Peyer's patch (tissue), 4 donors: ENCODE measurements around the gene PPA2. TPM values are rescaled to one million over a fixed set of nuclear protein-coding genes. Genes with fewer than 3 reads are reported as not detected.

Experiments
- DNase-seq, 3 donors: peaks; one replicate each; pipeline ENCODE4 v3.0.0-alpha.2; 2017 to 2019
- H3K27ac ChIP-seq, 4 donors: fragments of 200-600 bp; sonication (generic); one replicate each; pipeline ENCODE4 v1.5.1; 2016 to 2019
- H3K27me3 ChIP-seq, 2 donors: fragments of 200-600 bp; sonication (generic); one replicate each; pipeline ENCODE4 v1.5.1; 2019
- H3K36me3 ChIP-seq, 3 donors: fragments of 200-600 bp; sonication (generic); one replicate each; pipeline ENCODE4 v1.5.1; 2016 to 2019
- H3K4me1 ChIP-seq, 4 donors: fragments of 200-600 bp; sonication (generic); one replicate each; pipeline ENCODE4 v1.5.1; 2016 to 2019
- H3K4me3 ChIP-seq, 4 donors: fragments of 200-600 bp; sonication (generic); 1 replicate in 3 of 4; 2 replicates in 1 of 4; pipeline ENCODE4 v1.5.1; 2016 to 2019; ENCODE audit warnings: mild to moderate bottlenecking in 1 of 4
- H3K9me3 ChIP-seq, 4 donors: fragments of 200-600 bp; sonication (generic); one replicate each; pipeline ENCODE4 v1.5.1; 2016 to 2019; ENCODE audit warnings: mild to moderate bottlenecking in 1 of 4
- POLR2A ChIP-seq, 2 donors: fragments of 450-650 bp; IDR thresholded peaks; one replicate each; pipeline ENCODE4 v1.5.1; 2017; ENCODE audit warnings: antibody characterized with exemption in 2 of 2, mild to moderate bottlenecking in 2 of 2, moderate library complexity in 2 of 2
- total RNA-seq, 4 donors: library from RNA; depleted of rRNA; stranded (reverse); fragments of >200 nt; gene quantifications; one replicate each; pipeline ENCODE4 v1.1.0, GENCODE V29; 2016
- TF ChIP-seq, protein P1 (sequence below), 6 experiments: fragments of 450-650 bp in 4 of 6; fragments of 200-600 bp in 2 of 6; sonication (generic) in 1 of 6; IDR thresholded peaks; one replicate each; pipeline ENCODE4 v1.5.1; 2017 to 2019; ENCODE audit warnings: antibody characterized with exemption in 6 of 6, mild to moderate bottlenecking in 3 of 6, moderate library complexity in 1 of 6

PPA2 gene
- total RNA-seq, 4 donors from 2014 or later, result 58.4 to 140 (median 104) TPM

DNA sequence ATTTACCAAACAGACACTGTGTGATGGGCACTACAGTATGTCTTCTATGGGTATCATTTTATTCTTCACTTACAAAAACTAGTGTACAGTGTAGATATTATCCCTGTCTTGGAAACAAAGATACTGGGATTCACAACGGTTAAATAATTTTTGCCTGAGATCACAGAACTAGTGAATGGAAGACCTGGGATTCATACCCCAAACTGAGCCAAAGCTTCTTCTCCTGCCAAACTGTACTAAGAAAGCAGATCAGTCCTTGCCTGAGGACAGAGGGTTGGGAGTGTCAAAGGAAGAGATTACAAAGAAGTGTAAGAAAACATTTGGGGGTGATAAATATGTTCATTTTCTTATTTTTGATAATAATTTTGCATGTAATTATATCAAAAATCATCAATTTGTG is 43.1 kb downstream of the PPA2 start:
- Histone ChIP-seq H3K27ac (no peak overlapping the region), H3K4me3 (no peak overlapping the region), H3K4me1 (no peaks in the 10 kb centered on the region), H3K9me3 (no peaks in the 10 kb centered on the region), H3K36me3 (peaks cover 0 to 47% (median 0%) of the 10 kb centered on the region in 3 donors), H3K27me3 (no peaks in the 10 kb centered on the region)
- no peak for DNase-seq
- TF ChIP-seq POLR2A (IDR thresholded peaks at IDR 0.05), result no peak
- TF ChIP-seq, protein P1, sequence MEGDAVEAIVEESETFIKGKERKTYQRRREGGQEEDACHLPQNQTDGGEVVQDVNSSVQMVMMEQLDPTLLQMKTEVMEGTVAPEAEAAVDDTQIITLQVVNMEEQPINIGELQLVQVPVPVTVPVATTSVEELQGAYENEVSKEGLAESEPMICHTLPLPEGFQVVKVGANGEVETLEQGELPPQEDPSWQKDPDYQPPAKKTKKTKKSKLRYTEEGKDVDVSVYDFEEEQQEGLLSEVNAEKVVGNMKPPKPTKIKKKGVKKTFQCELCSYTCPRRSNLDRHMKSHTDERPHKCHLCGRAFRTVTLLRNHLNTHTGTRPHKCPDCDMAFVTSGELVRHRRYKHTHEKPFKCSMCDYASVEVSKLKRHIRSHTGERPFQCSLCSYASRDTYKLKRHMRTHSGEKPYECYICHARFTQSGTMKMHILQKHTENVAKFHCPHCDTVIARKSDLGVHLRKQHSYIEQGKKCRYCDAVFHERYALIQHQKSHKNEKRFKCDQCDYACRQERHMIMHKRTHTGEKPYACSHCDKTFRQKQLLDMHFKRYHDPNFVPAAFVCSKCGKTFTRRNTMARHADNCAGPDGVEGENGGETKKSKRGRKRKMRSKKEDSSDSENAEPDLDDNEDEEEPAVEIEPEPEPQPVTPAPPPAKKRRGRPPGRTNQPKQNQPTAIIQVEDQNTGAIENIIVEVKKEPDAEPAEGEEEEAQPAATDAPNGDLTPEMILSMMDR (IDR thresholded peaks at IDR 0.05), result no peak

DNA sequence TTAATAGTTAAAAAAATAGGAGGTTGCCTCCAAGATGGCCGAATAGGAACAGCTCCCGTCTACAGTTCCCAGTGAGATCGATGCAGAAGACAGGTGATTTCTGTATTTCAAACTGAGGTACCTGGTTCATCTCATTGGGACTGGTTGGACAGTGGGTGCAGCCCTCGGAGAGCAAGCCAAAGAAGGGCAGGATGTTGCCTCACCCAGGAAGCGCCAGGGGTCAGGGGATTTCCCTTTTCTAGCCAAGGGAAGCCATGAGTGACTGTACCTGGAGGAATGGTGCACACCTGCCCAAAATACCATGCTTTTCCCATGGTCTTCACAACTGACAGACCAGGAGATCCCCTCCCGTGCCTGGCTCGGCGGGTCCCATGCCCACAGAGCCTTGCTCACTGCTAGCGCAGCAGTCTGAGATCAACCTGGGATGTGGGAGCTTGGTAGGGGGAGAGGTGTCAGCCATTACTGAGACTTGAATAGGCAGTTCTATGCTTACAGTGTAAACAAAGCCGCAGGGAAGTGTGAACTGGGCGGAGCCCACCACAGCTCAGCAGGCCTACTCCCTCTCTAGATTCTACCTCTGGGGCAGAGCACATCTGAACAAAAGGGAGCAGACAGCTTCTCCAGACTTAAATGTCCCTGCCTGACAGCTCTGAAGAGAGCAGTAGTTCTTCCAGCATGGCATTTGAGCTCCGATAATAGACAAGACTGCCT is 47.5 kb downstream of the PPA2 start:
- Histone ChIP-seq H3K27me3 (no peaks in the 10 kb centered on the region), H3K27ac (no peak overlapping the region), H3K4me1 (no peaks in the 10 kb centered on the region), H3K4me3 (no peak overlapping the region), H3K36me3 (peaks cover 0 to 25% (median 0%) of the 10 kb centered on the region in 3 donors), H3K9me3 (no peaks in the 10 kb centered on the region)
- TF ChIP-seq, protein P1 (IDR thresholded peaks at IDR 0.05), result no peak
- TF ChIP-seq POLR2A (IDR thresholded peaks at IDR 0.05), result no peak
- no peak for DNase-seq

DNA sequence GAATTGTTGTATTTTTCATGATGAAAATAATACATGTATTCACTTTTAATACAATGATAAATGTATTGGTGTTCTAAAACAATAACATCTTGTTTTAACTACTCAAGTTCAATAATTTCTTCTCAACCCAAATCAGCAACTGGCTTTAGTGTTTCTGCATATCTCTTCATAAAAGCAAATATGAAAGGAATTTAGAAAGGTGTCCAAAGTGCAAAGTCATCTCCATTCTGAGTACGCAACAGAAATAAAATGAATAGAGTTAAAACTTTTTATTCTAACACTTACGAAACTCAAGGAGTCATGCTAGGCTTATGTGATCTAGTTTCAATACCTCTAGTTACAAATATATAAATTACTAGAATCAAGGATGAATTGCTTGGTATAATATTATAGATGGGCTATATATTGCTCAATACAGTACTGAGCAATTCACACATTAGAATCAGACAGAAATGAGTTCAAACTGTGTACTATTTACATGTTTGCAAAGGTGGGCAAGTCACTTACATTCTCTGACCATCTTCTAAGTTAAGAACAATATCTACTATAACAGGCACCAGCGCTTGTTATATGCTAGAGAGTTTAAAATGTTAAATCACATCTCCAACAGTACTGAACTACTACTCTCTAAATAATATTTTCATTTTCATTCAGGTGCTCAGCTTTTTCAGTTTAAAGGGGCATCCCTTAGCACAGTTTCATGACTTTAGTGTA is 51.5 kb downstream of the PPA2 start:
- Histone ChIP-seq H3K36me3 (peaks cover 0 to 23% (median 0%) of the 10 kb centered on the region in 3 donors), H3K27ac (no peak overlapping the region), H3K4me1 (no peaks in the 10 kb centered on the region), H3K27me3 (no peaks in the 10 kb centered on the region), H3K4me3 (no peak overlapping the region), H3K9me3 (no peaks in the 10 kb centered on the region)
- DNase-seq, result no peak
- TF ChIP-seq, protein P1 (IDR thresholded peaks at IDR 0.05), result no peak
- TF ChIP-seq POLR2A (IDR thresholded peaks at IDR 0.05), result no peak

DNA sequence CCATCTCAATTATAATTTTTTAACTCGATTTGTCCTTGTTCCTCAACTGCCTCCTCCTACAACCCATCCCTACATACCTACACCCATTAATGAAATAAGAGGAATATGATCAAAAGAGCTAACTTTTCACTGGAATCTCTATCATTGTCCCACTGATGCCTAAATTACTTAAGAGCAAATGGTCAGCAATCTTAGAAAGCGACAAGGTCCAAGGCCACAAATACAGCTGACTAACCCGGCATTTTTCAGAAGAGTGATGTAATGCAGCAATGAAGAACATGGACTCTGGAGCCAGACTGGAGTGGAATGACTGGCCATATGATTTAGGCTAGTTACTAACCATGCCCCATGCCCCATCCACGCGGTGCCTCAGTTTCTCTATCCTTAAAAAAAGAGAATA is 56.2 kb downstream of the PPA2 start:
- Histone ChIP-seq H3K9me3 (no peaks in the 10 kb centered on the region), H3K36me3 (peaks cover 0 to 5% (median 0%) of the 10 kb centered on the region in 3 donors), H3K27ac (no peak overlapping the region), H3K27me3 (no peaks in the 10 kb centered on the region), H3K4me1 (no peaks in the 10 kb centered on the region), H3K4me3 (no peak overlapping the region)
- TF ChIP-seq, protein P1 (IDR thresholded peaks at IDR 0.05), result no peak
- no peak for TF ChIP-seq POLR2A (IDR thresholded peaks at IDR 0.05)
- peak in 1 of 3 donors; percentile 60 for DNase-seq

- no peak for DNase-seq
- Histone ChIP-seq H3K27ac (no peak overlapping the region), H3K36me3 (no peaks in the 10 kb centered on the region), H3K27me3 (no peaks in the 10 kb centered on the region), H3K9me3 (no peaks in the 10 kb centered on the region), H3K4me3 (no peak overlapping the region), H3K4me1 (no peaks in the 10 kb centered on the region)
- TF ChIP-seq, protein P1 (IDR thresholded peaks at IDR 0.05), result no peak
- TF ChIP-seq POLR2A (IDR thresholded peaks at IDR 0.05), result no peak
Measured at GRCh38 chr4:105415281-105415744, 58.5 kb downstream of the PPA2 start.
